Ovary (tissue), 9 donors: ENCODE measurements around the gene DERL3. TPM values are rescaled to one million over a fixed set of nuclear protein-coding genes. Genes with fewer than 3 reads are reported as not detected.

ENCODE experiments used
- DNase-seq, 5 donors: peaks; one replicate each; pipeline ENCODE4 v3.0.0-alpha.2; 2019 to 2020
- H3K27ac ChIP-seq, 2 donors: fragments of 200-600 bp; one replicate each; pipeline versions ENCODE4 v1.5.1 to v1.8.0; 2019 to 2022
- H3K27me3 ChIP-seq: fragments of 200-600 bp; one replicate; pipeline ENCODE4 v1.8.0; 2022
- H3K36me3 ChIP-seq: fragments of 200-600 bp; sonication (generic); one replicate; pipeline ENCODE4 v1.5.1; 2019
- H3K4me1 ChIP-seq: one replicate; pipeline ENCODE4 v1.8.1; 2013; ENCODE audit warnings: mild to moderate bottlenecking, moderate library complexity; ENCODE audit not compliant: insufficient read depth
- H3K4me3 ChIP-seq: fragments of 200-600 bp; sonication (generic); one replicate; pipeline ENCODE4 v1.5.1; 2017
- H3K9me3 ChIP-seq, 2 donors: fragments of 200-600 bp in 1 of 2; sonication (generic) in 1 of 2; one replicate each; pipeline versions ENCODE4 v1.5.1 to v1.8.1; 2013 to 2019; ENCODE audit warnings: mild to moderate bottlenecking in 1 of 2, moderate library complexity in 1 of 2
- EP300 ChIP-seq: sonication (generic); formaldehyde crosslinking; IDR thresholded peaks from one replicate; pipeline ENCODE4 v1.6.1; 2017; ENCODE audit warnings: antibody characterized with exemption
- POLR2A ChIP-seq: fragments of 450-650 bp; IDR thresholded peaks from one replicate; pipeline ENCODE4 v1.6.1; 2017; ENCODE audit warnings: antibody characterized with exemption, mild to moderate bottlenecking, moderate library complexity
- WGBS, 3 donors: extraction: QIAGEN DNeasy Blood & Tissue Kit in 1 of 3; methylation state at CpG; one replicate each; pipeline versions ENCODE4 v1.1.5 to v1.1.7; 2013 to 2017; 5-methylcytosine and 5-hydroxymethylcytosine counted together
- intact Hi-C, 4 donors: fragments of 100-400 bp; cut with DNase I; formaldehyde crosslinking; loops; one replicate each; pipeline versions ENCODE4 v1.11.0 to v1.15.1; 2022 to 2023
- polyA plus RNA-seq, 2 donors: library from polyadenylated mRNA; stranded (reverse); fragments of 200-250 nt in 1 of 2; fragments of 350-450 nt in 1 of 2; fragmentation: Illumina TruSeq in 1 of 2; extraction: RNeasy Lipid Tissue Mini Kit (QIAGEN cat#74804) in 1 of 2; gene quantifications; one replicate each; pipeline ENCODE4 v1.2.3, GENCODE V29; 2013 to 2014
- total RNA-seq, 7 donors: library from RNA; depleted of rRNA in 2 of 7; stranded (reverse); fragments of >200 nt in 2 of 7; fragmentation: NEBNext Ultra II Directional in 3 of 7; extraction: Animal tissue kit (Norgen Biotek cat#: 25700) in 3 of 7; gene quantifications; one replicate each; pipeline versions ENCODE4 v1.1.0 to v1.2.4, GENCODE V29; 2016 to 2023
- TF ChIP-seq, protein P1 (sequence below), 3 donors: fragments of 450-650 bp in 2 of 3; fragments of 200-600 bp in 1 of 3; IDR thresholded peaks; one replicate each; pipeline versions ENCODE4 v1.5.1 to v1.8.0; 2016 to 2022; ENCODE audit warnings: antibody characterized with exemption in 3 of 3, mild to moderate bottlenecking in 1 of 3
- donor health status: DM: no; HTN: no; CAD: no; lungs with moderate emphysema.
- donor health status: DM: no; HTN: no; CAD: no.
- donor health status: Bipolar disorder and iron deficiency.
- donor health status: DM: yes; HTN: yes; CAD: no.
- donor health status: DM: no; HTN: no; CAD: no.
- donor health status: DM: yes; HTN: yes; CAD: no.

The DERL3 gene
- total and polyA plus RNA-seq, 9 donors = 0.45 to 3.9 (median 1.8) TPM

DNA sequence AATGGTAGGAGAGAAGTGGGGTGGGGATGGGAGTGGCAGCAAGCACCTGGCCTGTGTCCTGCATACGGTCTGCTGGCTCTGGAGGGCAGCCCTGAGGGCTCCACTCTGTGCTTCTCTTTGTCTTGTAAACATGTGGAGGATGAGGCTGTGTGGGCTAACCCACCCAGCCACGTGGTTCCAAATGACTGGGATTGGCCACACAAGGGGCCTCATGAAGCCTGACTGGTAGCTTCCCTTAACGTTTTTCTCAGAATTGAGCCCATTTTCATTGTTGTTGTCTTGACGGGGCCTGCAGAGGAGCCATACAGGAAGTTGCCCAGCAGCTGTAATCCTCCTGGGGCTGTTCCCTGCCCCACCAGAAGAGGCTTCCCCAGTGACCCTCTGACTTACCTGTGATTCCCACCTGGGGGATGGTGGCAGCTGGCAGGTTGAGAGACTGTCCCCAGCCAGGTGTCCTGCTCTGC, 18.0 kb downstream of the DERL3 start:
- TF ChIP-seq, protein P1, sequence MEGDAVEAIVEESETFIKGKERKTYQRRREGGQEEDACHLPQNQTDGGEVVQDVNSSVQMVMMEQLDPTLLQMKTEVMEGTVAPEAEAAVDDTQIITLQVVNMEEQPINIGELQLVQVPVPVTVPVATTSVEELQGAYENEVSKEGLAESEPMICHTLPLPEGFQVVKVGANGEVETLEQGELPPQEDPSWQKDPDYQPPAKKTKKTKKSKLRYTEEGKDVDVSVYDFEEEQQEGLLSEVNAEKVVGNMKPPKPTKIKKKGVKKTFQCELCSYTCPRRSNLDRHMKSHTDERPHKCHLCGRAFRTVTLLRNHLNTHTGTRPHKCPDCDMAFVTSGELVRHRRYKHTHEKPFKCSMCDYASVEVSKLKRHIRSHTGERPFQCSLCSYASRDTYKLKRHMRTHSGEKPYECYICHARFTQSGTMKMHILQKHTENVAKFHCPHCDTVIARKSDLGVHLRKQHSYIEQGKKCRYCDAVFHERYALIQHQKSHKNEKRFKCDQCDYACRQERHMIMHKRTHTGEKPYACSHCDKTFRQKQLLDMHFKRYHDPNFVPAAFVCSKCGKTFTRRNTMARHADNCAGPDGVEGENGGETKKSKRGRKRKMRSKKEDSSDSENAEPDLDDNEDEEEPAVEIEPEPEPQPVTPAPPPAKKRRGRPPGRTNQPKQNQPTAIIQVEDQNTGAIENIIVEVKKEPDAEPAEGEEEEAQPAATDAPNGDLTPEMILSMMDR (IDR thresholded peaks at IDR 0.05) = no peak
- TF ChIP-seq POLR2A (no peak), EP300 (no peak)
- WGBS, 3 donors = 27 to 37% (median 35%) methylated on average over 4 of the region's 4 CpGs
- Histone ChIP-seq H3K4me3 (no peak overlapping the region), H3K27ac (no peak overlapping the region), H3K9me3 (no peaks in the 10 kb centered on the region), H3K27me3 (no peaks in the 10 kb centered on the region), H3K4me1 (peaks cover 2% of the 10 kb centered on the region), H3K36me3 (no peaks in the 10 kb centered on the region)
- intact Hi-C loops = no loop called here
- no peak for DNase-seq

DNA sequence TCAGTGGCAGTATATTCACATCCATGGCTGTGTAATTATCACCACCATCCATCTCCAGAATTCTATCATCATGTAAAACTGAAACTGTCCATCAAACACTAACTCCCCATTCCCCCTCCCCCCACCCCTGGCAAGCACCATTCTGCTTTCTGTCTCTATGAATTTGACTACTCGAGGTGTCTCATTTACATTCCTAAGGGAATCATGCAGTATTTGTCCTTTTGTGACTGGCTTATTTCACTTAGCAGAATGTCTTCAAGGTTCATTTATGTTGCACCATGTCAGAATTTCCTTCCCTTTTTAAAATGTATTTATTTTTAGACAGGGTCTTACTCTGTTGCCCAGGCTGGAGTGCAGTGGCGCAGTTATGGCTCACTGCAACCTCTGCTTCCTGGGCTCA, 20.3 kb downstream of the DERL3 start:
- Histone ChIP-seq H3K27ac (no peak overlapping the region), H3K4me3 (no peak overlapping the region), H3K36me3 (no peaks in the 10 kb centered on the region), H3K9me3 (no peaks in the 10 kb centered on the region), H3K27me3 (no peaks in the 10 kb centered on the region), H3K4me1 (peaks cover 2% of the 10 kb centered on the region)
- DNase-seq = no peak
- TF ChIP-seq, protein P1 (IDR thresholded peaks at IDR 0.05) = no peak
- TF ChIP-seq EP300 (no peak), POLR2A (no peak)
- intact Hi-C loops = no loop called here
- 83 to 96% (median 88%) methylated on average over 2 of the region's 2 CpGs for WGBS, 3 donors

DNA sequence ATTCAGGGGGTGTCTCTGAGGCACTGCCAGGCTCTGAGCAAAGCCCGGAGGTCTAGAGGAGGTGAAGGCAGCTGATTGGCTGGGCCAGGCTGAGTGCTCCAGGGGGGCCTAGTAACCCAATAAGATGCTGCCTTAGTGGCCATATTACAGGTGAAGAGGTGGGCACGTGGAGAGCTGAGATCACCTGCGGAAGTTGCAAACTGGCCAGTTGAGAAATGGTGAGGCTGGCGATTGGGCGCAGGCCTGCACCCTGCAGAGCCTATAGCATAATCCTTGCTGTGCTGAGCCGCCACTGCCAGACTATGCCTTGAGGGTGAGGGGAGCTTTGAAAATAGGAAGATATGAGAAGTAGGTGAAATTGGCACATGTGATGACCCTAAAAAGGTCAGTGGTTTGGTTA, 21.7 kb downstream of the DERL3 start:
- intact Hi-C loops = no loop called here
- TF ChIP-seq, protein P1 (IDR thresholded peaks at IDR 0.05) = no peak
- TF ChIP-seq EP300 (no peak), POLR2A (no peak)
- 93 to 96% (median 95%) methylated on average over 6 of the region's 6 CpGs for WGBS, 3 donors
- H3K27me3 ChIP-seq = no peaks in the 10 kb centered on the region
- no peak overlapping the region for H3K4me3 ChIP-seq
- H3K9me3 ChIP-seq = no peaks in the 10 kb centered on the region
- H3K27ac ChIP-seq = no peak overlapping the region
- H3K4me1 ChIP-seq = no peaks in the 10 kb centered on the region
- no peak for DNase-seq
- H3K36me3 ChIP-seq = no peaks in the 10 kb centered on the region

DNA sequence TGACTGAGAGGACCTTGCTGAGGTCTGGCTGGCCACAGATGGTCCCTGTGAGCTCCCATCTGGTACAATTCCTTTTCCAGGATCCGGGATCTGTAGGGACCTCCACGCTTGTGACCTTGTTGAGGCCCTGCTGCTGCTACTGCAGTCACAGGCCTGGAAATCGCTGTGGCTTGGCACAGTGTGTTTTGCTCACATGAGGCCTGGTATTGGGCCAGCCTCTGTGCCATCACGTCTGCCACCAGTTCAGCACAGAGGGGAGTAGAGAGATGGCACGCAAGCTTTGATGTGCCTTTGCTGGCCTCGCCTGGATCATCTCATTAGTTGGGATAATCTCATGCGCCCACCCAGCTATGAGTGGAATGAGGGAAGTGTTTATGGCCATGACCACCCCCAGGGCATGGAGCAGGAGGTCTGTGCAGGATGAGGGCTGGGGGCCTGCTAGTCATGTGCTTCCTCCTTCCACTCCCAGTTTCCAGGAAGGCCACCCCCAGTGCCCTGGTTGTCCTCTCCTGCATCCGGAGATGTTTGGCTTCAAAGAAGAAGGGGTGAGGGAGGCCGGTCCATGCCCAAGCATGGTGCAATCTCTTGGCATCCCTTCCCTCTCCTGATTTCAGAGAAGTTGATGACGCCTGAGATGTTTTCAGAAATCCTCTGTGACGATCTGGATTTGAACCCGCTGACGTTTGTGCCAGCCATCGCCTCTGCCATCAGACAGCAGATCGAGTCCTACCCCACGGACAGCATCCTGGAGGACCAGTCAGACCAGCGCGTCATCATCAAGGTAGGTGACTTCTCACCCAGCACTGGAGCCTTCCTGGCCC, 22.4 kb downstream of the DERL3 start:
- no peak for DNase-seq
- WGBS, 3 donors = 77 to 85% (median 85%) methylated on average over 14 to 18 of the region's 18 CpGs
- Histone ChIP-seq H3K4me1 (no peaks in the 10 kb centered on the region), H3K9me3 (no peaks in the 10 kb centered on the region), H3K4me3 (no peak overlapping the region), H3K27me3 (no peaks in the 10 kb centered on the region), H3K27ac (no peak overlapping the region), H3K36me3 (no peaks in the 10 kb centered on the region)
- TF ChIP-seq EP300 (no peak), POLR2A (no peak)
- TF ChIP-seq, protein P1 (IDR thresholded peaks at IDR 0.05) = no peak
- intact Hi-C loops = no loop called here
